H9 (cell line): ENCODE results near the gene NSG1. TPM values are rescaled to one million over a fixed set of nuclear protein-coding genes. Genes with fewer than 3 reads are reported as not detected.

Source experiments
- DNase-seq: peaks from one replicate; pipeline ENCODE4 v3.0.0-alpha.2; 2017
- H2AFZ ChIP-seq: one replicate; pipeline ENCODE4 v1.6.1; 2013; ENCODE audit warnings: mild to moderate bottlenecking, low read length, control low read depth, moderate library complexity
- H2AK5ac ChIP-seq: 2 replicates; pipeline ENCODE4 v1.6.1; 2013; ENCODE audit warnings: low read length, control low read depth, mixed read lengths; ENCODE audit not compliant: insufficient read length
- H2BK120ac ChIP-seq: one replicate; pipeline ENCODE4 v1.6.1; 2013; ENCODE audit warnings: low read depth, mild to moderate bottlenecking, low read length, control low read depth, inconsistent platforms; ENCODE audit not compliant: poor library complexity, severe bottlenecking
- H2BK12ac ChIP-seq: 2 replicates; pipeline ENCODE4 v1.6.1; 2013; ENCODE audit warnings: low read length, control low read depth, mixed read lengths, low read depth; ENCODE audit not compliant: insufficient read length
- H2BK15ac ChIP-seq: 2 replicates; pipeline ENCODE4 v1.6.1; 2013; ENCODE audit warnings: low read depth, low read length, control low read depth
- H2BK20ac ChIP-seq: one replicate; pipeline ENCODE4 v1.6.1; 2013; ENCODE audit warnings: low read depth, mild to moderate bottlenecking, low read length, control low read depth, inconsistent platforms; ENCODE audit not compliant: poor library complexity, severe bottlenecking
- H2BK5ac ChIP-seq: 2 replicates; pipeline ENCODE4 v1.6.1; 2013; ENCODE audit warnings: low read length, control low read depth, mixed read lengths; ENCODE audit not compliant: insufficient read length
- H3K14ac ChIP-seq: 2 replicates; pipeline ENCODE4 v1.6.1; 2013; ENCODE audit warnings: low read length, control low read depth; ENCODE audit not compliant: insufficient read depth
- H3K18ac ChIP-seq: 2 replicates; pipeline ENCODE4 v1.6.1; 2013; ENCODE audit warnings: low read depth, mild to moderate bottlenecking, mixed read lengths, low read length, control low read depth; ENCODE audit not compliant: insufficient read length
- H3K23ac ChIP-seq: 2 replicates; pipeline ENCODE4 v1.6.1; 2013; ENCODE audit warnings: low read length, control low read depth, mixed read lengths, low read depth; ENCODE audit not compliant: insufficient read length
- H3K23me2 ChIP-seq: 2 replicates; pipeline ENCODE4 v1.6.1; 2013; ENCODE audit warnings: low read depth, mild to moderate bottlenecking, mixed read lengths, low read length, control low read depth; ENCODE audit not compliant: insufficient read length, poor library complexity, severe bottlenecking
- H3K27ac ChIP-seq: 2 replicates; pipeline ENCODE4 v1.5.1; 2013; ENCODE audit warnings: low read length, control low read depth, mixed read lengths, low read depth; ENCODE audit not compliant: insufficient read length
- H3K27me3 ChIP-seq: 2 replicates; pipeline ENCODE4 v1.6.1; 2013; ENCODE audit warnings: low read length, control low read depth, inconsistent platforms; ENCODE audit not compliant: insufficient read depth
- H3K4ac ChIP-seq: 2 replicates; pipeline ENCODE4 v1.6.1; 2013; ENCODE audit warnings: low read depth, mild to moderate bottlenecking, control low read depth, inconsistent platforms, low read length, moderate library complexity
- H3K4me1 ChIP-seq: 2 replicates; pipeline ENCODE4 v1.6.1; 2013; ENCODE audit warnings: low read length, control low read depth, inconsistent platforms; ENCODE audit not compliant: insufficient read depth
- H3K4me2 ChIP-seq: 2 replicates; pipeline ENCODE4 v1.6.1; 2013; ENCODE audit warnings: low read length, control low read depth, mixed read lengths; ENCODE audit not compliant: insufficient read length, insufficient read depth
- H3K56ac ChIP-seq: 2 replicates; pipeline ENCODE4 v1.6.1; 2013; ENCODE audit warnings: low read depth, mild to moderate bottlenecking, mixed read lengths, low read length, control low read depth; ENCODE audit not compliant: insufficient read length
- H3K79me1 ChIP-seq: 2 replicates; pipeline ENCODE4 v1.6.1; 2013; ENCODE audit warnings: low read depth, mild to moderate bottlenecking, moderate library complexity, low read length, control low read depth, inconsistent platforms; ENCODE audit not compliant: insufficient read depth, poor library complexity, severe bottlenecking
- H3K79me2 ChIP-seq: 2 replicates; pipeline ENCODE4 v1.6.1; 2013; ENCODE audit warnings: low read length, control low read depth, inconsistent platforms; ENCODE audit not compliant: insufficient read depth
- H3K9ac ChIP-seq: 2 replicates; pipeline ENCODE4 v1.6.1; 2013; ENCODE audit warnings: low read length, control low read depth, mixed read lengths; ENCODE audit not compliant: insufficient read length; ENCODE audit errors: extremely low read depth
- H3K9me3 ChIP-seq: one replicate; pipeline ENCODE4 v1.6.1; 2013; ENCODE audit warnings: low read depth, low read length, inconsistent platforms; ENCODE audit not compliant: control insufficient read depth
- H3T11ph ChIP-seq: one replicate; pipeline ENCODE4 v1.6.1; 2013; ENCODE audit warnings: mild to moderate bottlenecking, low read length, control low read depth, inconsistent platforms
- H4K20me1 ChIP-seq: one replicate; pipeline ENCODE4 v1.6.1; 2013; ENCODE audit not compliant: control insufficient read depth, insufficient read length, insufficient read depth
- H4K5ac ChIP-seq: 2 replicates; pipeline ENCODE4 v1.6.1; 2013; ENCODE audit warnings: low read depth, mild to moderate bottlenecking, mixed read lengths, low read length, control low read depth; ENCODE audit not compliant: insufficient read length
- H4K8ac ChIP-seq: replicated peaks from 2 replicates; pipeline ENCODE4 v1.6.1; 2013; ENCODE audit warnings: low read length, control low read depth, mixed read lengths, low read depth; ENCODE audit not compliant: insufficient read length
- H4K91ac ChIP-seq: 2 replicates; pipeline ENCODE4 v1.6.1; 2013; ENCODE audit warnings: low read depth, mild to moderate bottlenecking, moderate library complexity, mixed read lengths, low read length, control low read depth; ENCODE audit not compliant: insufficient read length
- H3K27ac Mint-ChIP-seq, 3 experiments: 2 replicates in 2 of 3; 3 replicates in 1 of 3; pipeline ENCODE4 v1.8.0; 2020 to 2021; ENCODE audit warnings: mixed read lengths in 3 of 3, mild to moderate bottlenecking in 1 of 3, moderate library complexity in 1 of 3
- H3K27me3 Mint-ChIP-seq: 2 replicates; pipeline ENCODE4 v1.8.0; 2021; ENCODE audit warnings: low read depth, mild to moderate bottlenecking, moderate library complexity, mixed read lengths
- H3K36me3 Mint-ChIP-seq, 3 experiments: 2 replicates in 2 of 3; 3 replicates in 1 of 3; pipeline ENCODE4 v1.8.0; 2020 to 2021; ENCODE audit warnings: low read depth in 3 of 3, mixed read lengths in 3 of 3; ENCODE audit not compliant: insufficient read depth in 1 of 3
- H3K4me1 Mint-ChIP-seq, 2 experiments: 2 replicates each; pipeline ENCODE4 v1.8.0; 2020; ENCODE audit warnings: mixed read lengths in 2 of 2
- H3K4me3 Mint-ChIP-seq, 2 experiments: 2 replicates in 1 of 2; 3 replicates in 1 of 2; pipeline ENCODE4 v1.8.0; 2020 to 2021; ENCODE audit warnings: mild to moderate bottlenecking in 2 of 2, mixed read lengths in 2 of 2, moderate library complexity in 1 of 2
- H3K9me3 Mint-ChIP-seq, 2 experiments: 2 replicates in 1 of 2; 3 replicates in 1 of 2; pipeline ENCODE4 v1.8.0; 2020; ENCODE audit warnings: mild to moderate bottlenecking in 2 of 2, mixed read lengths in 2 of 2, moderate library complexity in 1 of 2
- WGBS: extraction: QIAGEN DNeasy Blood & Tissue Kit; methylation state at CpG from one replicate; pipeline ENCODE4 v1.1.7; 2013; ENCODE audit warnings: missing lambda C conversion rate, low lambda C conversion rate, mixed read lengths; ENCODE audit not compliant: insufficient read length; ENCODE audit errors: extremely low coverage; 5-methylcytosine and 5-hydroxymethylcytosine counted together
- total RNA-seq: library from RNA; stranded (reverse); gene quantifications from 2 replicates; pipeline ENCODE4 v1.2.1, GENCODE V29; 2021
- TF ChIP-seq, protein P1 (sequence below): fragments of 200-600 bp; sonication (generic); conservative IDR thresholded peaks from 3 replicates; pipeline ENCODE4 v1.8.0; 2021; ENCODE audit warnings: antibody characterized with exemption, mild to moderate bottlenecking

Gene NSG1
- total RNA-seq, 1 experiment from 2014 or later: 9.3 TPM

DNA sequence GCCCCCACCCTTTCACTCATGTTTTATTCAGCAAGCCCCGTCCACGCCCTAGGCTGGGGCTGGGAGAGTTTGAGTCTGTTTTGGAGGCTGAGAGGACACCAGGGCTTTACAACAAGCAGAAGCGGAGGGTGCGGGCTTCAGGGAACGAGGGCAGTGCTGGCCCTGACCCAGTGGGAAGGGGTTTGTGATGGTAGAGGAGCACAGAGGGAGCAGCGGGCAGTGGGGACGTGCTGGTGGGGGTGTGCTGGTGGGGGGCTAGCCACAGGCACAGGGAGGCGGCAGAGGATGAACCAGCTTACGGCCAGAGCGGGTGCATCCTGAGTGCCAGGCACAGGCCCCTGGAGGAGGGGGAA is 26.4 kb downstream of the NSG1 start:
- Histone ChIP-seq H4K20me1 (no peaks in the 10 kb centered on the region), H3T11ph (no peak overlapping the region), H4K8ac (no peak overlapping the region), H3K27me3 (no peaks in the 10 kb centered on the region), H3K4me1 (no peaks in the 10 kb centered on the region), H3K79me2 (no peaks in the 10 kb centered on the region), H3K23ac (no peak overlapping the region), H2BK20ac (no peak overlapping the region), H3K18ac (no peak overlapping the region), H2AK5ac (no peak overlapping the region), H3K14ac (no peak overlapping the region), H3K79me1 (no peaks in the 10 kb centered on the region), H3K4ac (no peak overlapping the region), H3K27ac (no peak overlapping the region), H4K5ac (no peak overlapping the region), H4K91ac (no peak overlapping the region), H2BK5ac (no peak overlapping the region), H2AFZ (no peak overlapping the region), H2BK15ac (no peak overlapping the region), H3K56ac (no peak overlapping the region), H2BK12ac (no peak overlapping the region), H3K9ac (no peak overlapping the region), H3K9me3 (no peaks in the 10 kb centered on the region), H2BK120ac (no peak overlapping the region), H3K4me2 (no peak overlapping the region), H3K23me2 (no peaks in the 10 kb centered on the region)
- peak overlapping the region in 1 of 3 experiments; percentile 52; a peak in 1 of 7 replicates for H3K27ac Mint-ChIP-seq
- H3K27me3 Mint-ChIP-seq: no peaks in the 10 kb centered on the region
- TF ChIP-seq, protein P1, sequence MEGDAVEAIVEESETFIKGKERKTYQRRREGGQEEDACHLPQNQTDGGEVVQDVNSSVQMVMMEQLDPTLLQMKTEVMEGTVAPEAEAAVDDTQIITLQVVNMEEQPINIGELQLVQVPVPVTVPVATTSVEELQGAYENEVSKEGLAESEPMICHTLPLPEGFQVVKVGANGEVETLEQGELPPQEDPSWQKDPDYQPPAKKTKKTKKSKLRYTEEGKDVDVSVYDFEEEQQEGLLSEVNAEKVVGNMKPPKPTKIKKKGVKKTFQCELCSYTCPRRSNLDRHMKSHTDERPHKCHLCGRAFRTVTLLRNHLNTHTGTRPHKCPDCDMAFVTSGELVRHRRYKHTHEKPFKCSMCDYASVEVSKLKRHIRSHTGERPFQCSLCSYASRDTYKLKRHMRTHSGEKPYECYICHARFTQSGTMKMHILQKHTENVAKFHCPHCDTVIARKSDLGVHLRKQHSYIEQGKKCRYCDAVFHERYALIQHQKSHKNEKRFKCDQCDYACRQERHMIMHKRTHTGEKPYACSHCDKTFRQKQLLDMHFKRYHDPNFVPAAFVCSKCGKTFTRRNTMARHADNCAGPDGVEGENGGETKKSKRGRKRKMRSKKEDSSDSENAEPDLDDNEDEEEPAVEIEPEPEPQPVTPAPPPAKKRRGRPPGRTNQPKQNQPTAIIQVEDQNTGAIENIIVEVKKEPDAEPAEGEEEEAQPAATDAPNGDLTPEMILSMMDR: no peak
- no peak for DNase-seq
- no CpG with 5 or more reads among the region's 10 CpGs for WGBS
- H3K4me1 Mint-ChIP-seq: 0 out of 4 replicates have a peak, but pooled peaks cover 0 to 4% of the 10 kb centered on the region in 2 experiments
- H3K9me3 Mint-ChIP-seq: peaks cover 0 to 2% of the 10 kb centered on the region in 2 experiments; a peak in 2 of 5 replicates
- H3K36me3 Mint-ChIP-seq: peaks cover 0 to 10% (median 7%) of the 10 kb centered on the region in 3 experiments; a peak in 6 of 7 replicates
- H3K4me3 Mint-ChIP-seq: no peak overlapping the region
